ENCODE measurements around the gene UBE4B.
"Not testable (repeated sequence)": the region's sequence is repeated elsewhere in the genome, so short reads cannot be mapped to it uniquely, and the experiment has no call there.

GRCh38 chr1:10020678-10021077 lies 12.1 kb upstream of the UBE4B start:
- TF ChIP-seq, protein P1, sequence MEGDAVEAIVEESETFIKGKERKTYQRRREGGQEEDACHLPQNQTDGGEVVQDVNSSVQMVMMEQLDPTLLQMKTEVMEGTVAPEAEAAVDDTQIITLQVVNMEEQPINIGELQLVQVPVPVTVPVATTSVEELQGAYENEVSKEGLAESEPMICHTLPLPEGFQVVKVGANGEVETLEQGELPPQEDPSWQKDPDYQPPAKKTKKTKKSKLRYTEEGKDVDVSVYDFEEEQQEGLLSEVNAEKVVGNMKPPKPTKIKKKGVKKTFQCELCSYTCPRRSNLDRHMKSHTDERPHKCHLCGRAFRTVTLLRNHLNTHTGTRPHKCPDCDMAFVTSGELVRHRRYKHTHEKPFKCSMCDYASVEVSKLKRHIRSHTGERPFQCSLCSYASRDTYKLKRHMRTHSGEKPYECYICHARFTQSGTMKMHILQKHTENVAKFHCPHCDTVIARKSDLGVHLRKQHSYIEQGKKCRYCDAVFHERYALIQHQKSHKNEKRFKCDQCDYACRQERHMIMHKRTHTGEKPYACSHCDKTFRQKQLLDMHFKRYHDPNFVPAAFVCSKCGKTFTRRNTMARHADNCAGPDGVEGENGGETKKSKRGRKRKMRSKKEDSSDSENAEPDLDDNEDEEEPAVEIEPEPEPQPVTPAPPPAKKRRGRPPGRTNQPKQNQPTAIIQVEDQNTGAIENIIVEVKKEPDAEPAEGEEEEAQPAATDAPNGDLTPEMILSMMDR (IDR thresholded peaks at IDR 0.05): not testable (repeated sequence)
- not testable (repeated sequence) for TF ChIP-seq EZH2phosphoT487 (IDR thresholded peaks at IDR 0.05)
